Lung (tissue), 12 donors: ENCODE data around the gene CD5L. TPM values are rescaled to one million over a fixed set of nuclear protein-coding genes. Genes with fewer than 3 reads are reported as not detected.

Experiments used
- ATAC-seq: fragments of 200-7000 bp; cut with Tn5 transposase; one replicate; pipeline ENCODE4 v1.9.1; 2020; ENCODE audit warnings: moderate number of reproducible peaks; ENCODE audit not compliant: insufficient read depth, low FRiP score
- DNase-seq, 3 donors: peaks; one replicate each; pipeline ENCODE4 v3.0.0-alpha.2; 2013 to 2017
- H3K27ac ChIP-seq, 2 donors: one replicate each; pipeline ENCODE4 v1.5.1; 2013; ENCODE audit warnings: mild to moderate bottlenecking in 2 of 2, moderate library complexity in 2 of 2, control low read depth in 1 of 2, inconsistent platforms in 1 of 2, low read depth in 1 of 2, low read length in 1 of 2
- H3K27me3 ChIP-seq, 3 donors: one replicate each; pipeline ENCODE4 v1.5.1; 2013; ENCODE audit warnings: low read length in 2 of 3; ENCODE audit not compliant: control insufficient read depth in 3 of 3, insufficient read depth in 3 of 3
- H3K36me3 ChIP-seq, 4 donors: one replicate each; pipeline ENCODE4 v1.5.1; 2013; ENCODE audit warnings: low read length in 4 of 4, mild to moderate bottlenecking in 1 of 4, moderate library complexity in 1 of 4; ENCODE audit not compliant: control insufficient read depth in 4 of 4, insufficient read depth in 4 of 4
- H3K4me1 ChIP-seq, 5 donors: one replicate each; pipeline ENCODE4 v1.5.1; 2013; ENCODE audit warnings: low read length in 5 of 5, mild to moderate bottlenecking in 2 of 5, moderate library complexity in 1 of 5; ENCODE audit not compliant: control insufficient read depth in 5 of 5, insufficient read depth in 5 of 5
- H3K4me3 ChIP-seq: one replicate; pipeline ENCODE4 v1.5.1; 2013; ENCODE audit warnings: mild to moderate bottlenecking, control low read depth, moderate library complexity
- H3K9ac ChIP-seq, 2 donors: one replicate each; pipeline ENCODE4 v1.5.1; 2013; ENCODE audit warnings: low read length in 2 of 2, control low read depth in 1 of 2; ENCODE audit not compliant: insufficient read depth in 1 of 2
- H3K9me3 ChIP-seq, 4 donors: one replicate each; pipeline ENCODE4 v1.5.1; 2013; ENCODE audit warnings: low read length in 3 of 4, mild to moderate bottlenecking in 1 of 4, moderate library complexity in 1 of 4; ENCODE audit not compliant: control insufficient read depth in 4 of 4, insufficient read depth in 3 of 4
- WGBS, 2 donors: extraction: QIAGEN DNeasy Blood & Tissue Kit; methylation state at CpG; one replicate each; pipeline ENCODE4 v1.1.7; 2013; 5-methylcytosine and 5-hydroxymethylcytosine counted together
- polyA plus RNA-seq, 2 donors: library from polyadenylated mRNA; stranded (reverse); fragments of 200-250 nt; gene quantifications; one replicate each; pipeline ENCODE4 v1.2.1, GENCODE V29; 2013
- total RNA-seq, 2 donors: library from RNA; depleted of rRNA in 1 of 2; stranded (reverse); fragments of >200 nt in 1 of 2; gene quantifications; one replicate each; pipeline ENCODE4 v1.2.1, GENCODE V29; 2014 to 2021
- TF ChIP-seq, protein P1 (sequence below): IDR thresholded peaks from 2 replicates; pipeline ENCODE4 v1.5.1; 2012; ENCODE audit warnings: mild to moderate bottlenecking; ENCODE audit errors: control extremely low read depth, extremely low read depth
- donor health status: control.
- donor health status: control.
- donor health status: Bipolar disorder and iron deficiency.
- donor health status: healthy.
- donor health status: DM: yes; HTN: yes; CAD: no.

CD5L gene
- total and polyA plus RNA-seq, 4 donors = 0.17 to 6.1 (median 0.40) TPM

DNA sequence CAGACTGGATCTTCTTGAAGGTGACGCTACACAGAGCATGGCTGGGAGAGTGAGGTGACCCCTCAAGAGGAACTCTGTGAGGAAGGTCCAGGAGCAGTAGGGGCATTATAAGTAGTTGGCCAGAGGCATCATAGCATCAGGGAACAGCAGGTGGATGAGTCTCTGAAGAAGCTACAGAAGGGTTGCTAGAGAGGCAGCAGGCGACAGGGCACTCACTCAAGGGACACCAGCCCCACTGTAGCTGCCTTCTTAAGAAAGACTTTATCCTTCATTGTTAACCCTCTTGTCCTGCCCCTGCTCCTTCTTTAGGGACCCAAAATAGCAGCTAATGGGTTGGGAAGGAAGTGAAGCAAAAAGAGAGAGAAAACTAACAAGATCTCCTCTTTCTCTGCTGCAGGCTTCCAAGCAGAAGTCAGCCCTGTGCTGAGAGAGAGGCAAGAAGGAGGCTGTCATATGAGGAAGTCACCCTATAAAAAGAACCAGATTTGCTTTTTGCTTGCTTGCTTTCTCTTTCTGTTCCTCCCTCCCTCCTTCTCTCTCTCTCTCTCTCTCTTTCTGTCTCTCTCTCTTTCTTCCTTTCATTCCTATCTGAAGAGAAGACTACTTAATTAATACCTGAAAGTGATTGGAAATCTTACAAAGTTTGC, 7.7 kb upstream of the CD5L start:
- ATAC-seq = no peak
- Histone ChIP-seq H3K4me1 (no peaks in the 10 kb centered on the region), H3K27me3 (peaks cover 0 to 2% (median 0%) of the 10 kb centered on the region in 3 donors), H3K36me3 (no peaks in the 10 kb centered on the region), H3K9ac (no peak overlapping the region), H3K27ac (no peak overlapping the region), H3K4me3 (no peak overlapping the region), H3K9me3 (no peaks in the 10 kb centered on the region)
- TF ChIP-seq, protein P1, sequence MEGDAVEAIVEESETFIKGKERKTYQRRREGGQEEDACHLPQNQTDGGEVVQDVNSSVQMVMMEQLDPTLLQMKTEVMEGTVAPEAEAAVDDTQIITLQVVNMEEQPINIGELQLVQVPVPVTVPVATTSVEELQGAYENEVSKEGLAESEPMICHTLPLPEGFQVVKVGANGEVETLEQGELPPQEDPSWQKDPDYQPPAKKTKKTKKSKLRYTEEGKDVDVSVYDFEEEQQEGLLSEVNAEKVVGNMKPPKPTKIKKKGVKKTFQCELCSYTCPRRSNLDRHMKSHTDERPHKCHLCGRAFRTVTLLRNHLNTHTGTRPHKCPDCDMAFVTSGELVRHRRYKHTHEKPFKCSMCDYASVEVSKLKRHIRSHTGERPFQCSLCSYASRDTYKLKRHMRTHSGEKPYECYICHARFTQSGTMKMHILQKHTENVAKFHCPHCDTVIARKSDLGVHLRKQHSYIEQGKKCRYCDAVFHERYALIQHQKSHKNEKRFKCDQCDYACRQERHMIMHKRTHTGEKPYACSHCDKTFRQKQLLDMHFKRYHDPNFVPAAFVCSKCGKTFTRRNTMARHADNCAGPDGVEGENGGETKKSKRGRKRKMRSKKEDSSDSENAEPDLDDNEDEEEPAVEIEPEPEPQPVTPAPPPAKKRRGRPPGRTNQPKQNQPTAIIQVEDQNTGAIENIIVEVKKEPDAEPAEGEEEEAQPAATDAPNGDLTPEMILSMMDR = no peak
- 85 to 87% methylated on average over 2 of the region's 2 CpGs for WGBS, 2 donors
- no peak for DNase-seq

GRCh38 chr1:157844089-157844830, 2.7 kb upstream of the CD5L start:
- TF ChIP-seq, protein P1 = no peak
- 77 to 84% methylated on average over 4 of the region's 4 CpGs for WGBS, 2 donors
- Histone ChIP-seq H3K9ac (no peak overlapping the region), H3K4me3 (no peak overlapping the region), H3K4me1 (no peaks in the 10 kb centered on the region), H3K27ac (no peak overlapping the region), H3K36me3 (no peaks in the 10 kb centered on the region), H3K27me3 (peaks cover 0 to 2% (median 0%) of the 10 kb centered on the region in 3 donors), H3K9me3 (no peaks in the 10 kb centered on the region)
- ATAC-seq (peak; percentile 53), DNase-seq (peak in 1 of 3 donors; percentile 0)

DNA sequence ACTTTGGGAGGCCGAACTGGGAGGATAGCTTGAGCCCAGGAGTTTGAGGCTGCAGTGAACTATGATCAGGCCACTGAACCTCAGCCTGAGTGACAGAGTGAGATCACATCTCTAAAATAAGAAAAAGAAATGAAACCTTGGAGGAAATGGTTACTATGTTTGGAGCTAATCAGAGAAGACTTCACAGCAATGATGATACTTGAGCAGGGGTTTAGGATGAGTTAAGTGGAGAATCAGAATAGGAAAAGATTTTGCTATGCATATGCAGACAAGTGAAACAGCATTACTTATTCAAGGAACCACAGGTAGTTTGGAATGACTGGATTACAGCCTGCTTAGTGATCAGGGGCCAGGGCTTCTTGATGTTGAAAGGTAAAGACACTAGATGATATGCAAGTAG, 1.3 kb upstream of the CD5L start:
- Histone ChIP-seq H3K36me3 (no peaks in the 10 kb centered on the region), H3K27ac (no peak overlapping the region), H3K4me1 (no peaks in the 10 kb centered on the region), H3K9me3 (no peaks in the 10 kb centered on the region), H3K27me3 (peaks cover 0 to 2% (median 0%) of the 10 kb centered on the region in 3 donors), H3K4me3 (no peak overlapping the region), H3K9ac (no peak overlapping the region)
- WGBS, 2 donors = 82 to 97% methylated on average over 1 of the region's 1 CpG
- no peak for ATAC-seq
- TF ChIP-seq, protein P1 = no peak
- DNase-seq = no peak
